NCI-H1930 (cell line): ENCODE measurements around the gene C15orf39.
"Not testable (repeated sequence)": the region's sequence is repeated elsewhere in the genome, so short reads cannot be mapped to it uniquely, and the experiment has no call there.

Experiments used
- DNase-seq, 2 experiments: peaks; one replicate each; lab custom pipeline; 2025; lab: John Stamatoyannopoulos, UW

The C15orf39 gene

DNA sequence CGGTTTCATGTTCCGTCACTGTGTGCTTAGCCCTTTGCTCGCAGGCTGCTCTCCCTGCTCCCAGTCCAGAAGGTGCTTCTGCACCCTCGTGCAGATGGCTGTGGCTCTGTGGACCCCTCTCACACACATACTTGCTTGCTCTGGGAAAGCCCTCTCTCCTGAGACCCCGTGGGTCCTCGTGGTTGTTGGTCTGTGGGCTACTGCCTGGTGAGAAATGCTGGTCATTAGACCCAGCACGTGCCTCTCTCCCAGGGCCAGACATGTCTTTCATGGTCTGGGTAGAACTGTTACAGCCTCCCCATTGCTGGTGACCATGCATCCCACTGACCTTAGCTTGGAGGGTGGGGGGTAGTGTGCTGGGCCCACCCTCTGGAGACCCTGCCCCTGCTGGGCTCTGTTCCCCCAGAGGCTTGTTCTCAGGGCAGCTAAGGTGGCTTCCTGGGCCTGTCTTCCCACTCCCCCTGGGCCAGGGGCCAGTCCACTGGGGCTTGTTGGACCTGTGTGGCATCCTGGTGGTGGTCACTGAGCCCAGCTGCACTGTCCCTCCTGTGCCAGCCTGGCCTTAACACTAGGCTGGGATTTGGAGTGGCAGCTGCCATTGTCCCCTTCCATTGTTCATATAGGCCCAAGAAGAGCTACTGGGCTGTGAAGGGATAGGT lies 10.6 kb downstream of the C15orf39 start:
- no peak for DNase-seq

DNA sequence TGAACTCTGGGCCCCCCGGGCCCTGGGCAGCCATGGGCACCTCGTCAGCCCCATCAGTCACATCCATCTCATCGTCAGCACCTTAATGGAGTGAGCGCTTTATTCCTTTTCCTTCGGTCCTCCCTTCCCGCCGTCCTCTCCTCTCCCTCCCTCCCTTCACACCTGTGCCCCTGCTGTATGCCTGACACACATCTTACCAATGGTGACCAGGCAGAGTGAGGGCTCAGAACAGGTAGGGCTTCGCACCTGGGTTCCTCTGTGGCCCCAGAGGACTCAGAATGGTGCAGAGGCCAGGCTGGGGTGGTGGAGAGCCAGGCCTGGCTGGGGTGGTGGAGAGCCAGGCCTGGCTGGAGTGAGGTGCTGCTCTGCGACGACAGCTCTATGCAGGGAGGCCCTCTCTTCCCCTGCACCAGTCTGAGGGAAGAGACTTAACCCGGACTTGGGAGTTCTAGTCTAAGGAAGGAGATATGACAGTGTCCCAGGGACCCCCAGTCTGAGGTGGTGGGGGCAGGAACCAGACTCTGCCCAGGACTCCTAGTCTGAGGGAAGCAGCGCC lies 11.6 kb downstream of the C15orf39 start:
- DNase-seq = no peak

DNA sequence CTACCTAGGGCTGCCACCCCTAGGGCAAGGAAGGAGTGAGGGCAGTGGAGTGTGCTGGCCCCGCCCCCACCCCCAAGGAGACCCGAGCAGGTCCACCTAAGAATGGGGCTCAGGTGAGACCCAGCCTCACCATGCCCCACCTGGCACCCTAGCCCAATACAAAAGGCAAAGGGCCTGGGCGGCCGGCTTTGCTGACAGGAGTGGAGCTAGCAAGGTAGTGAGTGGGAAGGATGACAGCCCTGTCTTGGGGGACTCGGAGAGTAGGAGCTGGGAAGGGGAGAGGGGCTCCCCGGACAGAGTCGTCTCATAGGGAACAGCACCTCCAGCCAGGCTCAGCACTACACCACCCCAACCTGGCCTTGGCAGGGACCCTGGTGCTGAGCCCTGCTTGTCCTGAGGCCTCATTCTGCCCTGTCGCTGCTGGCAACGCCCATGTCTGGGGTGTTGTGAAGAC lies 12.1 kb downstream of the C15orf39 start:
- DNase-seq = no peak

DNA sequence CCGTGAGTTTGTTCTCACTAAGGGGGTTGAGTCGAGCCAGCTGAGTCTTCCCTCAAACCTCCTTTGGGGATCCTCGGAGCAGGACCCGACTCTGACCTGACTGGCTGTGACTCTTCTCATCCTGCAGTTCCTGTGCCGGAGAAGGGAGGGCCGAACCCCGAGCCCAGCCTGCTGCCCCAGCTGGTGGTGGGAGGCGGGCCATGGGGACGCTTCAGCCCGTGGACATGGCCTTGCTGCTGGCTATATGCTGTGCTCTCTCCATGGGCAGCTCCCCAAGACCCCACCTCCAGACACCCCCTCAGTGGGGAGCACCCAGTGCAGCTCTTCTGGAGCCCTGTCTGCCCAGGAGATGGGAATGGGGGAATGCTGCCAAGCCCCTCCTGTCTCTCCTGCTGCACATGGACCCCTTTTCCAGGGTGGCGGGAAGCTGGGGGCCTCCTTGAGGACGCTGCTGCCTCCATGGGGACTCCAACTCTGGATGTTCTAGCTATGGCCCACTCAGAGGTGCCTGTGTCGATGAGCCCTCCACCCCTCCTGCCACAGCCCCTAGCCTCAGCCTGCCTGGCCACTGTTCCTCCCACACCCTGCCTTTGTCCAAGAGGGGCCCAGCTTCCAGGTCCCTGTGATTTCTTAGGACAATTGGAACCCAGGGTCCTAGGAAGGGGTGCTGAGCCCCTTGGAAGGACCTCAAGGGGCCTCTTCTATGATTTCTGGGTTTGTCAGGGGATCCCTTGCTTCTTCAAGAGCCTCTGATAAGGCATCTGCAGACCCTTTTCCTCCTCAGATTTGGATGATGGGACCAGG lies 12.8 kb downstream of the C15orf39 start:
- no peak for DNase-seq

DNA sequence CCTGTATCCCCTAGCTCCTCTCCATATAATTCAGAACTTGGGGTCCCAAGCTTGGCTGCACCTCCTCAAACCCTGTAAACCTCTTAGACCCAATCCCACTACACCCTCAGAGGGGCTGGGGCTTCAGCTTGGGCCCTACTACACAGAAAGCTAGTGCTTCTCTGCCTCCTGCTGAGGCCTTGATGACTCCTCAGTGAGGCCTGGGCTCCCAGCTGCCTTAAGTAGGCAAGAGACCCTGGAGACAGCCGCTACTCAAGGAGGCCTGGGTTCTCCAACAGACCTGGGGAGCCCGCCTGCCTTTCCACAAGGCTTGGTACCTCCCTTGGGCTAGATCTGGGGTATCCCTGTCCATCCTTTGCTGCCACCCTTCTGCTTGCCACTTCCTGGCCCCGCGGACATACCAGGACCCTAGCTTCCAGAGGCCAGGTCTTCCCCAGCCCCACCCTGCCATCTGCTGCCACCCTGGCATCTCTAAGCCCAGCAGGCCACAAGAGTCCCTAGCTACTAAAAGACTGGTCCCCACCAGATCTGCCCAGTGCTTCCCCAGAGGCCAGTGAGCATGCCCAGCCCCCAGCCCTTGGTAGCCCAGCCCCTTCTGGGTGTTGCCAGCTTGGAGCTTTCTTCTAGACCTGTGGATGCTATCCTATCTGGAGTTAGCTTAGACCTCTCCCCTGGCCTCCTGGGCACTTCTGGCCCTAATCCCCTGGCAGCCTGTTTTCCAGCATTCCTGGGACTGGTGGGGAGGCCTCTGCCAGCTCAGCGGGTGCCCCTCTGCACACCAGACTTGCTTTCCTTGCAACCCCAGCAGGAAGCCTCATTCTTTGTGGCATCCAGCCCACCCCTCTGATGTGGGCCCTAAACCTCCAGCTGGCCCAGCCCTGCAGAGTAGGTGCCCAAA lies 13.7 kb downstream of the C15orf39 start:
- no peak for DNase-seq

DNA sequence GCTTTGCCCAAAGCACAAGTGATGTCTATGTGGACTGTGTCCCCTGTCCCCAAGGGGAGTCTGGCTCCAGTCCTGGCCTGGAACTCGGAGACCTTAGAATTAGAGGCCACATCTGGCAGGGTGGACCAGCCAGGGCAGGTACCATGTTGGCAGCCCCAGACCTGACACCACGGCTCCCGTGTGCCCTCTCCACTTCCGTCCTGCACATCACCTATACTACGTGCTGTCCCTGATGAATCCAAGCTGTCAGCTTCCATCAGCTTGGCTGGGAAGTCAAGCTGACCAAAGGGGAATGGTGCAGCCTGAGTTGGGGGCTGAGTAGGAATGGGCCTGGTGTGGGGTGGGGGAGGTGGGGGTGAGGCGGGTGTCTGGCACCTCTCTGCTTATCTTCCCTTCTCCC lies 15.3 kb downstream of the C15orf39 start:
- no peak for DNase-seq

DNA sequence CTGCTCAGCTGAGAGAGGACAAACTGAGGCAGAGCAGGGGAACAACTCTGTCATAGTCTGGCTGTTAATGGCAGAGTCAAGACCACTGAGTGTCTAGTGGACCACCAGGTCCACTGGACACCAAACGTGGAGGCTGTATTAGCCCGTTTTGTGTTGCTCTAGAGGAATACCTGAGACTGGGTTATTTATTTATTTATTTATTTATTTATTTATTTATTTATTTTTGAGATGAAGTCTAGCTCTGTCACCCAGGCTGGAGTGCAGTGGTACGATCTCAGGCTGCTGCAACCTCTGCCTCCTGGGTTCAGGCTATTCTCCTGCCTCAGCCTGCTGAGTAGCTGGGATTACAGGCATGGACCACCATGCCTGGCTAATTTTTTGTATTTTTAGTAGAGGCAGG lies 15.9 kb downstream of the C15orf39 start:
- DNase-seq = not testable (repeated sequence)

DNA sequence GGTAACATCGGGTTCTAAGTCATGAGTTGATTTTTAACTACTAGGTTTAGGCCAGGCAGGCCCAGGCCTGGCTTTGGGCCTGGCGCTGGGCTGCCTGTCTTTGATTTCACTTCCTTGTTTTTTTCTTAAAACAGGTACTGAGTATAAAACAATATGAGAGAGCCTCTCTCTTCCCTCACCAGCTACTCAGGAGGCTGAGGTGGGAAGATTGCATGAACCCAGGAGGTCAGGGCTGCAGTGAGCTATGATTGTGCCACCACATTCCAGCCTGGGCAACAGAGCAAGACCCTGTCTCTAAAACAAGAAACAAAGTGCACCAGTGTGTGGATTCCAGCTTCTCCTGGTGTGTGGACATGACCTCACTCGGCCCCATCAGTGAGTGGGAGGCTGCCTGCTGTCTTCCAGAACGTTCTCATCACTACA lies 17.8 kb downstream of the C15orf39 start:
- not testable (repeated sequence) for DNase-seq

DNA sequence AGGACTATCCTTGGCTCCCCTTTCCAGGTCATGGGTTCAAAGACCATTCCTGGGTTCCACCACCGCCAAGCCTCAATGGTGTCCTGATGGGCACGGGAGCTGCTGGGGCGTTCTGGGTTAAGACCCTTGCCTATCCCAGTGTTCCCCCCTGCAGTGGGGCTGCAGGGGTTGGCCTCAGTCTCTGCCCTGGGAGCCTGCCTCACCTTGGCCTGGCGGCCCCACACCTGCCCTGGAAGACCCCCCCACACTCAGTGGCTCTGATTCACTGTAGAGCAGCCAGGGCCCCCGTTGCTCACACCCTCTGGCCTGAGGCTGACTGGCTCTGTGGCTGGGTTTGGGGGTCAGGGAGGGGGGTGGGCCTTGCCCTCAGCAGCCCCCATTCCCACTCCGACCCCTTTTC lies 22.0 kb downstream of the C15orf39 start:
- DNase-seq = no peak

DNA sequence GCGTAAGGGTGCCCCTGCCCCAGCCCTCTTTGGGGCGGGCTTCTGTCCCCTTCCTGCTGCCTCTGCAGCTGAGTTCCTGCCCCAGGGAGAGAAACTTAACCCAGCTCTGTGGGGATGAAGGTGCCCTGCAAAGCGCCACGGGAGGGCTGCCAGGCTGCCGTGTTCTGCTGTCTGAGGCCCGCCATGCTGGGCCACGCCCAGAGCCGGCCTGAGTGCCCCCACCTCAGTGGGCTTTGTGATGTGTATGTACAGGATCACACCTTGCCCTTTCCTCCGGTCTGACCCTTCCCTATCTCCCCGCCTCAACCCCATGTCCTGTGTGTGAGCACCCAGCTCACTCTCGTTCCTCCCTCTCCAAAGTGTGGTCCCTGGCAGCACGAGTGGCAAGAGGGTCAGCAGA lies 22.6 kb downstream of the C15orf39 start:
- DNase-seq = no peak

DNA sequence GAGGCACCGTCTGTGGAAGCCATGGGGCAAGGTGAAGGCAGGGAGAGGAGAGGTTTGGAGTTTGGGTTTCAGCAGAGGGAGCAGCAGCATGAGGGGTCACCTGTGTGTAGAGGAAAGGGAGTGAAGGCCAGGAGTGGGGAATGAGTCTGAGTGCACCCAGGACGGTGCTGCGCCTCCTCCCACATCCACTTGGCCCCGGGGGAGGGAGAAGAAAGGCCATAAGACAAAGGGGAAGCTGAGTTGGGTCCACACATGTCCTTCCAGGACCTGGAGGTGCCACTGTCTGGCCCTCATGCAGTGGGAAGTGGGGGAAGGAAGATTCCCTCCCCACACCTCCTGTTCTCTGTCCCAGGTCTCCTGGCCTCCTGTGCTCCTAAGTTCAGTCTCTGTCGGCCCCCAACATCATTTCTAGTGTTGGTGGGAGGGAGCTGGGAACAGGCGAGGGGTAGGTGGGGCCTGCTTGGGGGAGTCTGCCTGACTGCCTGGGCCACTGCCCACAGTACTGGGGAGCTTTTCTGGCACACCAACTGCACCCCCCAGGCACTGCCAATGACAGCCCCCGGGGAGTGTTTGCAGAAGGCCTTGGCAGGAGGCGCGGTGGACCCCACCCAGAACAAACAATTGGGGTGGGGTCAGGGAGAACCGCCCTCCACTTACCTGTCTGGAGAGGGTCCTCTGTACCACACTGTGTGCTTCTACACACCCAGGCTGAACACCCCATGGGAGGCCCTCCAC lies 23.6 kb downstream of the C15orf39 start:
- not testable (repeated sequence) for DNase-seq

DNA sequence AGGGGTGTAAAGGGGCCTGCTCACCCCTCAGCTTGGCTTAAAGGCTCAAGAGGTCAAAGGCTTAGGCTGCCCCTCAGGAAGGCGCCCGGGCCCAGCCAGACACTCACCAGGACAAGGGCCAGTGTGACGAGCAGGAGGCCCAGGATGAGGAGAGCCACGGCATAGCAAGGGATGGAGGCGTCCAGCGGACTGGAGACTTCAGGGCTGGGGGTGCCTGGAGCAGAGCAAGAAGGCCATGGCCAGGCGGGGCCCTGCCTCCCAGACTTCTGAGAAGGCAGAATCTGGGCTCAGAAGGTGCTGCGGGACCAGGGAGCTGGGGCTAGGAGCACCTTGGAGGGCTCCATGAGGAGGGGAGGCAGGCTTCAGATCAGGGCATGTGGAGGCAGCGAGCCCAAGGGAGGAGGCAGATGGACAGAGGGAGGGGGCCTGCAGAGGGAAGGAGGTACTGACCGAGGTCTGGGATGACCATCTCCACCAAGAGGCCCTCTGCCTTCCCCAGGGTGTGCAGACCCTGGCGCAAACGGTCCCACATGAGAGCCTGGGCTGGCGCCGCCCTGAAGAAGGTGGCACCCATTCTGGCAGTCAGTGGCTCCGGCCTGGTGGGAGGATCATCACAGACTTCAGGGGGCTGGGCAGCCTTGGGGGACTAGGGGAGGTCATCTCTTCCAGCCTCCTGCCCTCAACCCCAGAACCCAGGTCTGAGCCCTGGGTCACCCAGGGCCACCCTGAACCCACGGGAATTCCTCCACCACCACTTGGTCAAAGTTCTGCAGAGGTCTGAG lies 24.5 kb downstream of the C15orf39 start:
- no peak for DNase-seq

DNA sequence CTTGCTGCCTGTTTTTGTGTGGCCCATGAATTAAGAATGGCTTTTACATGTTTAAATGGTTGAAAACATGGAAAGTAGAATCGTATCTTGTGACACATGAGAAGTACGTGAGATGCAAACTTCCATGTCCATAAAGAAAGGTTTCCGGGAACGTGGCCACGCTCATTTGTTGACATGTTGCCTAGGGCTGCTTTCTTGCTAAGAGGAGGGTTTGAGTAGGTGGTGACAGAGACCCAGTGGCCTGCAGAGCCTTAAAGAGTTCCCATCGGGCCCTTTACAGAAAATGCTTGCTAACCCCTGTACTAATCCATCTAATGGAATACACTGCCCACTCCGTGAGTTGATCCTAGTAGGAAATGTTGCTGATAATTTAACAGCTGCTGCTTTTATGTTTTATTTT lies 25.4 kb downstream of the C15orf39 start:
- not testable (repeated sequence) for DNase-seq

DNA sequence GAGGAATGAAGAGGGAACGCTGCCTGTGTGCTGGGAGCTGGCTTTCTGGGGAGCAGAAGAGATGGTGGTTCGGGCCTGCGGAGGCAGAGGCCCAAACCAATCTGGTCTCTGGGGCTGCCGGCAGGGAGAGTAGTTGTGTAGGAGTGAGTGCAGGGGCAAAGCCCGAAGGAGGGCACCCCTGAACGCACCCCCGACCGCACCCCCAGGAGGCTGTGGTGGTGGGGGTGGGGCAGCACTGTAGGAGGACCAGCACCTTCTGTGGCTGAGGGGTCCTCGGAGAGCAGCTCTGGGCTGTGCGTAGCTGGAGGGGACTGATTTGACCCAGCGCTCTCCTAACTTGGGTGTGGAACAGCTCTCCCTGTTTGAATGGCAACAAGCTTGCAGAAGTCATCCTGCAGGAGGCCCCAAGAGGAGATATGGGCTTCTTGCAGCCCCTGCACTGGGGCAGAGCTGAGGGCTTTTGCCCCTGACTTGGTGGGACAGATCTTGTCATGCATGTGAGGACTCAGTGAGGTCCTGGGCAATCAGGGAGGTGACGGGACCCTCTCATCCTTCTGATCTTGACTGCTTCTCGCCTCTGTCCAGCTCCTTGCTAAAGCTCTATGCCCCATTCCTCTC lies 26.1 kb downstream of the C15orf39 start:
- DNase-seq = no peak

DNA sequence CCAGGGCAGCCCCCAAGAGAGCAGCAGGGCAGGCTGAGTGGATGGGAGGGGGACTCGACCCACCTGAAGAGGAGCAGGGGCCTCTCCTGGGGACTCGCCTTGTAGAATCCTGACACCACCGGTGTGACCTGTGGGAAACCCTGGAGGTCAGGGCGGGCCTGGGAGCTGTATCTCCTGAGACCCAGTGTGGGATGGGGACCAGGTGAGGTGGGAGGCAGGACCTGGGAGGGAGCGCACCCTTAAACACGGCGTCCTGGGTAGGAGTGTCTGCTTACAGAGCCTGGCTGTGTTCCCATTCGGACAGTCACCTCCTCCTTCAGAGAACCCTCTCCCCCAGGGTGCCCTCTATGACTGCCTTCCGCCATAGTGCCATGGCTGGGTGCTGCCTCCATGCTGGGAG lies 27.1 kb downstream of the C15orf39 start:
- no peak for DNase-seq

DNA sequence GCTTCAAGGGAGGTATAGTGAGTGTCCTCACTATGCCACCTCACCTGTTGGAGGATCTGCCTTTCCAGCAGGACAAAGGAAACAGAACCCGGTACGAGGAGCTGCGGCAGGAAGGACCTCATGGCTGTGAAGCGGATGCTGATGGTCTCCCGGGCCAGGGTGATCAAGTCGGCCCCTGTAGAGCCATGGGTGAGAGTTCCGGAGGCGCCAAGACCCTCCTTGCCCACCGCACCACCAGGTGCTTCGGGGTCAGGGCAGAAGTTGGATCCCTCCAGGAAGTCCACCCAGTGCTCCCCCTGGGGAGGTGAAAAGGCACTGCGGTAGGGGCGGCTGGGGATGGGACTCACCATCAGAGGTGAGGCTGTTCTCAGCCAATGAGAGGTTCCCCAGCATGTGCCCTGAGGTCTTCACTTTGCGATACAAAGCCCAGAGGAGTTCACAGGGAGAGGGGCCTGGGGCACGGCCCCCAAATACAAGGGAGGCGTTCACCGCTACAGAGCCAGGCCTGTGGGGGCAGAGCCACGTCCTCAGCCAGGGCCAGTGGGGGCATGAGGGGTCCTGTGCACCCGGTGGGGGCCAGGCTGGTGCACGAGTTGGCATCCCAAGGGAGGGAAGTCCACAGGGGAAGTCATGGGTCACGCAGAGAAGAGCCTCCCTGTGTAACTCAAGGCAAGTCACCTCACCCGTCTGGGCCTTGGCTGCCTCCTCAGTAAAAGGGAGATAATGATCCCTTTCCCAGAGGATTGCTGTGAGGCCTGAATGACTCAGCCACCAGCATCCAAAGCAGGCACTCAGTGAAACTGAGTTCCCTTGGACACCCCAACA lies 27.7 kb downstream of the C15orf39 start:
- DNase-seq = no peak

DNA sequence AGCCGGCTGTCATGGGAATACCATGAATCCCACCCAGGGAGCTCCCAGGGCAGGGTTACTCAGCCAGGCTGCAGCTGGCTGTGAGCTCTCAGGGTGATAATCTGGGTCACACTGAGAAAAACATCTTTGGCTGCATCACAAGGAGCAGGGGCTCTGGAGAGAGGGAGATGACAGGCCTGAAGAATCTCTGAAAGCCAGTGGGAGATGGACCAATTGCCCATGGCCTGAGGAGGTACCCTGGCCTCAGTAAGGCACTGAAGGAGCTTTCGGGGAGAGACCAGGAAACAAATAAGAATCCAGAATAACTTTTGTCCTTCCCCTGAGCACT lies 28.3 kb downstream of the C15orf39 start:
- DNase-seq = no peak

DNA sequence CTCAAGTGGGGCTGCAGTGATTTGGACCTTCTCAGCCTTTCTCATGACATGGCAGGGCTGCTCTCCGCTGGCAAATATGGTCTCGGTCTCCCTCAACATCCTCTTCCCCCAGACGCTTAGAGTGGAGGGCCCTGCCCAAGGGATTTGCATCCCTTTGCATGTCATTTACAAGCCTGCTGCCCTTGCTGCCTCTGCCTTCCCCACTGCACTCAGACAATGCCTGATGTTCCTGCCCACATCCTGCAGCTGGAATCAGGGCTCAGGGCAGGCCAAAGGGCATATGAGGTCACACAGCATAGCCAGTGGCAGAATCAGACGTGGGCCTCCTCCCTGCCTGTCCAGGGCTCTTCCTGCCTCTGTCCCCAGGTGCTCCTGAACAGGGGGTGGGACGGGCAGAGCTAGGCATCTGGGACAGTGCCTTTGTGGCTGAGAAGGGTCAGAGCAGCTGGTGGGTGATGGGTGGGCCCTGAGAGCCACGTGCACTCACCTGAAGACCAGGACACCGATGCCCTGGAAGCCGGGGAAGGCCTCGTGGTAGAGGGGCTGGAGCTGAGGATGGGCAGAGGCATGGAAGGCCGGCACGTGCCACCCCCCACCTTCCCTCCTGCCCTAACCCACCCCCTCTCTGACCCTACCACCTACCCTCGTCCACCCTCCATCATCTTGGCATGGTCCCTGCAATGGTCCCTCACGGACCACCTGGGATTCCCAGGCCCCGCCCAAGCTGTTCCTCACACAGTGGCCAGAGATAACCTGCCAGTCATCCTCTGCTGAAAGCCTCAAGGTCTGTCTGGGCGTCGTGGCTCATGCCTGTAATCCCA lies 29.1 kb downstream of the C15orf39 start:
- no peak for DNase-seq

DNA sequence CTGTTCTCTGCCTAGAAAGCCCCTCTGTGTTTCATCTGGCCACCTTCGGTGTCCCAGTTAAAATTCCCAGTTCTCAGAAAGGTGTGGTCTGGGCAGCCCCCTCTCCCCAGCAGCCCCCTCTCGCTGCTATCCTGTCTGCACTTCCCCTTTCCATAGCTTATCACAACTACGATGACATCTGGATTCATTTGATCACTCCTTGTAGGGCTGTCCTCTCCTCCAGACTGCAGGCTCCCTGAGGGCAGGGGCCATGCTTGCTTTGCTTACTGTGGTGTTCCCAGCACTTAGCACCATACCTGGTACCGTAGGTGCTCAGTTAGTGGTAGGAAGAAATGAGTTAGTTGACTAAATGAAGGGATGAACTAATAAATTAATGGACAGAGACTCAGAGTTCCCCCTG lies 30.2 kb downstream of the C15orf39 start:
- no peak for DNase-seq
